ENCODE data around the gene TJP1.
"Not testable (repeated sequence)": the region's sequence is repeated elsewhere in the genome, so short reads cannot be mapped to it uniquely, and the experiment has no call there.

TJP1 gene

DNA sequence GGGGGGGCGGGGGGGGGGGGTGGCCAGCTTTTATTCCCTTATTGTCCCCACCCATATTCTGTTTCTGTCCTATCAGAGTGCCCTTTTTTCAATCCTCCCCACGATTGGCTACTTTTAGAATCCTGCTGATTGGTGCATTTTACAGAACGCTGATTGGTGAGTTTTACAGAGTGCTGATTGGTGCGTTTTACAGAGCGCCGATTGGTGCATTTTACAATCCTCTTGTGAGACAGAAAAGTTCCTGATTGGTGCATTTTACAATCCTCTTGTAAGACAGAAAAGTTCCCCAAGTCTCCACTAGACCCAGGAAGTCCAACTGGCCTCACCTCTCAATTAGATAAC lies 164.8 kb downstream of the TJP1 start:
- not testable (repeated sequence) for DNase-seq (ENCODE audit: low read depth)

DNA sequence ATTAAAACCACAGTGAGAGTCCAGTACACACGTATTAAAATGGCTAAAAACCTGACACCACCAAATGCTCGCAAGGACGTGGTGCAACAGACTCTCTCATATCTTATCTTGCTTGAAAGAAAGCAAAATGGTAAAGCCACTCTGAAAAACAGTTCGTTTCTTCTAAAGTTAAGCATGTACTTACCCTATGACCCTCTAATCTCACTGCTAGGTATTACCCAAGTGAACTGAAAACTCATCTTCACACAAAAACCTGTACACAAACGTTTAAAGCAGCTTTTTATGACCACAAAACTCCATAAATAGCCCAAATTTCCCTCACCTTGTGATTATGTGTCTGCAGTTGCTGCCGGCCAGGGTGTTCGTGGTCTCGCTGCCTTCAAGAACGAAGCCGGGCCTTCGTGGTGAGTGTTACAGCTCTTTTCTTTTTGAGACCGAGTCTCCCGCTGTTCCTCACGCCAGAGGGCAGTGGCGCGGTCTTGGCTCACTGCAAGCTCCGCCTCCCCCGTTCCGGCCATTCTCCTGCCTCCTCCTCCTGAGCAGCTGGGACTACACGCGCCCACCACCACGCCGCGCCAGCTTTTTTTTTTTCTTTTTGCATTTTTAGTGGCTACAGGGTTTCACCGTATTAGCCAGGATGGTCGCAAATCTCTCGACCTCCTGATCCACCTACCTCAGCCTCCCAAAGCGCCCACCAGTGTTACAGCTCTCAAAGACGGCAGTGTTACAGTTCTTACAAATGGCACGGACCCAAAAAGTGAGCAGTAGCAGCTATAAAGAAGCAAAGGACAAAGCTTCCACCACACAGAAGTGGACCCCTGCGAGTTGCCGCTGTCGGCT lies 165.4 kb downstream of the TJP1 start:
- DNase-seq (ENCODE audit: low read depth) = no peak

DNA sequence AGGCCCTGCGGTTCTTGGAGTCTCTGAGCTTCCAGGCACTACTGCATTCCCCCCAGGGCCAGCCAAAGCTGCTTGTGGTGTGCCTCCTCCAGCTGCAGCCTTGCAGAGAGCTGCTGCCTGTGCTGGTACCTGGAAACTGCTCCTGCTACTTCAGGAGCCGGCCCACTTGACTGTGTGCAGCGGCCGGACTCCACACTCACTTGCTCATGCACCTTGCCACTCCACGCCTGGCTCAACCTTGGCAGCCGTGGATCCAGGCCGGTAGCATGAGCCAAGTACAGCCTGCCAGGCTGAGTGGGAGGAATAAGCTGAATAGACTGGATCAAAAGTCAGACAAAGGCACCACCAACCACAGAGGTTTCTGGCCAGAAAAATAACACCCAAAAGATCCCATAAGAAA lies 169.7 kb downstream of the TJP1 start:
- DNase-seq (ENCODE audit: low read depth) = no peak

DNA sequence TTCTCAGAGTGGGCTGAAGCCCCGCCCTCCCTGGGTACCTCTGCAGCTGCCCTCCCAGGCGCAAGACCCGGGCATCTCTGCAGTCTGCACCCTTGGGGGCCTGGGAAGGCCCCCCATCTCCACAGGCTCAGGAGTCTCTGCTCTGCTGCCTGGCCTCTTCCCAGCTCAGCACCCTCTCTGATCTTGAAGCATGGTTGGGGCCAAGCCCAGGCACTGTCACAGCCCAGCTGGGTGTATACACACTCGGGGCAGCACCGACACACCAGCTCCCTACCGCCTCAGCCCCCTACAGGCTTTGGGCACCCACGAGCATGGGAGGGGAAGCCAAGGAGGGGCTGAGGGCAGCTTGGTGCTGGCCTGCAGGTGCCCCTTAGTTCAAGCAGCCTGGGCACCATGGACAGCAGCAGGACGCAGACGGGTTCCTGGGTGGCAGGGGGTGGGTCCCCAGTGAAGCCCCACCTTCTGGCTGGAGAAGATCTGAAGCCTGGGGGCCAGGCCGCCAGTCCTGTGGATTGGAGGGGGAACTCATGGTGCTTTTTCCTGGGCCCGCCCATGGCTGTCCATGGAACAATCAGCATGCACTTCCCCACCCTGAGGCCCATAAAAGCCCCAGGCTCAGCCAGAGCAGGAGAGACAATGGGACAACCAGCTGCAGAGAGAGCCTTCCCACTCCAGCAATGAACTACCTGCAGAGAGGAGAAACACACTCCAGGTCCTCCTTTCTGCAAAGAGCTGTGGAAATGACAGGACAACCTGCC lies 170.6 kb downstream of the TJP1 start:
- DNase-seq (ENCODE audit: low read depth) = no peak
